ENCODE measurements around the gene CD82. TPM values are rescaled to one million over a fixed set of nuclear protein-coding genes. Genes with fewer than 3 reads are reported as not detected.

CD82 gene
- total and polyA plus RNA-seq, 7 experiments from 2014 or later: 36.4 to 319 (median 57.2) TPM

- Mint-ChIP-seq H3K27ac (no peak overlapping the region), H3K9me3 (peaks cover 0 to 7% (median 2%) of the 10 kb centered on the region in 11 donors), H3K4me1 (peaks cover 7 to 27% (median 13%) of the 10 kb centered on the region in 7 donors), H3K36me3 (peaks cover 0 to 15% (median 0%) of the 10 kb centered on the region in 5 donors), H3K27me3 (no peaks in the 10 kb centered on the region), H3K4me3 (no peak overlapping the region)
- ATAC-seq: no peak
- intact Hi-C loops (cut with micrococcal nuclease): no loop called here
- Histone ChIP-seq H3K27me3 (ENCODE audit: control insufficient read depth in 2 of 2, insufficient read depth in 2 of 2, low read length in 2 of 2) (no peaks in the 10 kb centered on the region), H3K4me3 (ENCODE audit: low read length) (no peak overlapping the region), H3K4me1 (ENCODE audit: control insufficient read depth in 2 of 2, insufficient read depth in 2 of 2, low read length in 2 of 2) (peaks cover 0 to 7% of the 10 kb centered on the region in 2 donors), H3K9me3 (ENCODE audit: control insufficient read depth in 2 of 3, low read length in 3 of 3) (no peaks in the 10 kb centered on the region), H3K27ac (ENCODE audit: low read depth, low read length) (no peak overlapping the region), H3K36me3 (ENCODE audit: control insufficient read depth in 2 of 3, insufficient read depth in 3 of 3, low read length in 3 of 3) (no peaks in the 10 kb centered on the region)
- peak in 1 of 9 donors; percentile 19 for DNase-seq
- CTCF ChIA-PET: interaction anchor here (0.9 to 1.7 kb wide), 3 partner anchors 11 to 72 kb away, joined by 3 to 4 read pairs (median 3); no protein-coding TSS in a partner anchor
- POLR2A ChIA-PET: no interaction called here
Observed at GRCh38 chr11:44627911-44628729, 62.7 kb downstream of the CD82 start.

GRCh38 chr11:44628730-44629700 is 63.6 kb downstream of the CD82 start:
- peaks cover 0 to 5% (median 0%) of the 10 kb centered on the region in 5 donors for H3K27me3 Mint-ChIP-seq
- H3K9me3 Mint-ChIP-seq: peaks cover 0 to 7% (median 2%) of the 10 kb centered on the region in 11 donors
- POLR2A ChIA-PET: no interaction called here

GRCh38 chr11:44629732-44630345 is 64.4 kb downstream of the CD82 start:
- peaks cover 0 to 7% (median 2%) of the 10 kb centered on the region in 11 donors for H3K9me3 Mint-ChIP-seq
- H3K4me1 Mint-ChIP-seq: peaks cover 5 to 22% (median 14%) of the 10 kb centered on the region in 7 donors
- H3K27me3 ChIP-seq (ENCODE audit: control insufficient read depth in 2 of 2, insufficient read depth in 2 of 2, low read length in 2 of 2): no peaks in the 10 kb centered on the region
- ChIA-PET CTCF (no interaction called here), POLR2A (no interaction called here)
- H3K4me3 Mint-ChIP-seq: no peak overlapping the region
- H3K4me3 ChIP-seq (ENCODE audit: low read length): no peak overlapping the region
- intact Hi-C loops (cut with micrococcal nuclease): loop anchor here in 1 of 2 donors (5.0 to 10.0 kb wide), 2 partner anchors 97 to 345 kb away; partner anchors contain the start of gene TSPAN18
- H3K27me3 Mint-ChIP-seq: peaks cover 0 to 5% (median 0%) of the 10 kb centered on the region in 5 donors
- H3K27ac ChIP-seq (ENCODE audit: low read depth, low read length): no peak overlapping the region
- peaks cover 0 to 11% (median 0%) of the 10 kb centered on the region in 5 donors for H3K36me3 Mint-ChIP-seq
- H3K9me3 ChIP-seq (ENCODE audit: control insufficient read depth in 2 of 3, low read length in 3 of 3): no peaks in the 10 kb centered on the region
- no peak for ATAC-seq
- H3K4me1 ChIP-seq (ENCODE audit: control insufficient read depth in 2 of 2, insufficient read depth in 2 of 2, low read length in 2 of 2): no peaks in the 10 kb centered on the region
- no peaks in the 10 kb centered on the region for H3K36me3 ChIP-seq (ENCODE audit: control insufficient read depth in 2 of 3, insufficient read depth in 3 of 3, low read length in 3 of 3)
- no peak overlapping the region for H3K27ac Mint-ChIP-seq
- DNase-seq: no peak

More at GRCh38 chr11:44628730-44629700, 63.6 kb downstream of the CD82 start:
- DNase-seq: peak in 1 of 9 donors; percentile 16
- Histone ChIP-seq H3K27me3 (ENCODE audit: control insufficient read depth in 2 of 2, insufficient read depth in 2 of 2, low read length in 2 of 2) (no peaks in the 10 kb centered on the region), H3K27ac (ENCODE audit: low read depth, low read length) (no peak overlapping the region), H3K4me3 (ENCODE audit: low read length) (no peak overlapping the region), H3K9me3 (ENCODE audit: control insufficient read depth in 2 of 3, low read length in 3 of 3) (no peaks in the 10 kb centered on the region), H3K4me1 (ENCODE audit: control insufficient read depth in 2 of 2, insufficient read depth in 2 of 2, low read length in 2 of 2) (no peaks in the 10 kb centered on the region), H3K36me3 (ENCODE audit: control insufficient read depth in 2 of 3, insufficient read depth in 3 of 3, low read length in 3 of 3) (no peaks in the 10 kb centered on the region)
- CTCF ChIA-PET: interaction anchor here (0.9 to 1.7 kb wide), 3 partner anchors 12 to 73 kb away, joined by 3 to 4 read pairs (median 3); no protein-coding TSS in a partner anchor
- Mint-ChIP-seq H3K36me3 (peaks cover 0 to 11% (median 0%) of the 10 kb centered on the region in 5 donors), H3K27ac (peak overlapping the region in 2 of 9 donors; percentile 26 to 33), H3K4me1 (peaks cover 5 to 27% (median 11%) of the 10 kb centered on the region in 7 donors), H3K4me3 (no peak overlapping the region)
- ATAC-seq: no peak
- intact Hi-C loops (cut with micrococcal nuclease): no loop called here

GRCh38 chr11:44630511-44631210 is 65.2 kb downstream of the CD82 start:
- Mint-ChIP-seq H3K27me3 (peaks cover 0 to 5% (median 0%) of the 10 kb centered on the region in 5 donors), H3K27ac (peak overlapping the region in 1 of 9 donors; percentile 49), H3K36me3 (peaks cover 0 to 11% (median 0%) of the 10 kb centered on the region in 5 donors), H3K4me3 (no peak overlapping the region), H3K4me1 (peaks cover 3 to 21% (median 11%) of the 10 kb centered on the region in 7 donors), H3K9me3 (peaks cover 0 to 7% (median 2%) of the 10 kb centered on the region in 11 donors)
- H3K4me3 ChIP-seq (ENCODE audit: low read length): no peak overlapping the region
- ChIA-PET POLR2A (interaction anchor here (0.5 kb wide), 1 partner anchor 173 kb away, joined by 4 read pairs; no protein-coding TSS in a partner anchor), CTCF (interaction anchor here (0.9 kb wide), 1 partner anchor 11 kb away, joined by 3 read pairs; no protein-coding TSS in a partner anchor)
- H3K4me1 ChIP-seq (ENCODE audit: control insufficient read depth in 2 of 2, insufficient read depth in 2 of 2, low read length in 2 of 2): no peaks in the 10 kb centered on the region
- H3K9me3 ChIP-seq (ENCODE audit: control insufficient read depth in 2 of 3, low read length in 3 of 3): no peaks in the 10 kb centered on the region
- no peaks in the 10 kb centered on the region for H3K27me3 ChIP-seq (ENCODE audit: control insufficient read depth in 2 of 2, insufficient read depth in 2 of 2, low read length in 2 of 2)
- H3K27ac ChIP-seq (ENCODE audit: low read depth, low read length): no peak overlapping the region
- DNase-seq (no peak), ATAC-seq (no peak)
- intact Hi-C loops (cut with micrococcal nuclease): loop anchor here in 1 of 2 donors (5.0 to 10.0 kb wide), 2 partner anchors 97 to 346 kb away; partner anchors contain the start of gene TSPAN18
- no peaks in the 10 kb centered on the region for H3K36me3 ChIP-seq (ENCODE audit: control insufficient read depth in 2 of 3, insufficient read depth in 3 of 3, low read length in 3 of 3)

- ChIA-PET CTCF (interaction anchor here (0.5 to 1.4 kb wide), 6 partner anchors 10 to 280 kb away, joined by 3 to 5 read pairs (median 3); no protein-coding TSS in a partner anchor), POLR2A (no interaction called here)
- DNase-seq: peak in 1 of 9 donors; percentile 16
Observed at GRCh38 chr11:44631831-44632230, 66.4 kb downstream of the CD82 start.

More at GRCh38 chr11:44631831-44632230, 66.4 kb downstream of the CD82 start:
- peaks cover 0 to 1% (median 0%) of the 10 kb centered on the region in 11 donors for H3K9me3 Mint-ChIP-seq
- no peaks in the 10 kb centered on the region for H3K9me3 ChIP-seq (ENCODE audit: control insufficient read depth in 2 of 3, low read length in 3 of 3)
- intact Hi-C loops (cut with micrococcal nuclease): loop anchor here (1.0 to 10.0 kb wide), 4 partner anchors 75 to 347 kb away; partner anchors contain the start of gene TSPAN18 (in 1 of the 2)
- H3K36me3 Mint-ChIP-seq: no peaks in the 10 kb centered on the region
- no peaks in the 10 kb centered on the region for H3K36me3 ChIP-seq (ENCODE audit: control insufficient read depth in 2 of 3, insufficient read depth in 3 of 3, low read length in 3 of 3)
- H3K4me3 Mint-ChIP-seq: no peak overlapping the region
- peaks cover 0 to 9% (median 0%) of the 10 kb centered on the region in 5 donors for H3K27me3 Mint-ChIP-seq
- H3K27me3 ChIP-seq (ENCODE audit: control insufficient read depth in 2 of 2, insufficient read depth in 2 of 2, low read length in 2 of 2): no peaks in the 10 kb centered on the region
- H3K4me3 ChIP-seq (ENCODE audit: low read length): no peak overlapping the region
- no peak overlapping the region for H3K27ac ChIP-seq (ENCODE audit: low read depth, low read length)
- peak overlapping the region in 1 of 9 donors; percentile 25 for H3K27ac Mint-ChIP-seq
- peaks cover 0 to 23% (median 11%) of the 10 kb centered on the region in 7 donors for H3K4me1 Mint-ChIP-seq
- no peak for ATAC-seq
- H3K4me1 ChIP-seq (ENCODE audit: control insufficient read depth in 2 of 2, insufficient read depth in 2 of 2, low read length in 2 of 2): no peaks in the 10 kb centered on the region

Data from naive thymus-derived CD4-positive, alpha-beta T cell (primary cell).